ENCODE measurements around the gene OR4X2. TPM values are rescaled to one million over a fixed set of nuclear protein-coding genes. Genes with fewer than 3 reads are reported as not detected.

The OR4X2 gene
- total RNA-seq, 1 experiment from 2014 or later, result not detected

- intact Hi-C loops (cut with micrococcal nuclease), result no loop called here
- H3K9me2 ChIP-seq (replicated peaks; ENCODE audit: low read length), result no peaks in the 10 kb centered on the region
- H3K4me3 ChIP-seq (ENCODE audit: low read length), result no peak overlapping the region
- no peaks in the 10 kb centered on the region for H3K9me3 ChIP-seq (ENCODE audit: low read length)
- ChIA-PET POLR2A (ENCODE audit: unreplicated experiment) (no interaction called here), CTCF (no interaction called here)
- no peaks in the 10 kb centered on the region for H4K20me1 ChIP-seq (ENCODE audit: low read length)
- BruUV-seq (replicated peaks), result no TSS peak
- H3K4me2 ChIP-seq (ENCODE audit: low read length), result no peak overlapping the region
- no peaks in the 10 kb centered on the region for H3K79me2 ChIP-seq (ENCODE audit: low read length)
- ATAC-seq (no peak), DNase-seq (no peak)
- no peak overlapping the region for H3K9ac ChIP-seq (ENCODE audit: low read length)
- H2AFZ ChIP-seq (ENCODE audit: low read length), result no peak overlapping the region
- TF ChIP-seq EZH2phosphoT487 (IDR thresholded peaks at IDR 0.05; ENCODE audit: borderline replicate concordance, low read length), result no peak
- no peak for TF ChIP-seq CTCF (conservative IDR thresholded peaks at IDR 0.05; ENCODE audit: low read depth, low read length)
- no peak for TF ChIP-seq EZH2 (IDR thresholded peaks at IDR 0.05; ENCODE audit: low read length, unreplicated experiment)
- H3K27me3 ChIP-seq (ENCODE audit: low read length), result 0 out of 2 replicates have a peak, but pooled peaks cover under 1% of the 10 kb centered on the region
- no peaks in the 10 kb centered on the region for H3K36me3 ChIP-seq (ENCODE audit: low read depth, low read length)
- no peaks in the 10 kb centered on the region for H3K4me1 ChIP-seq (ENCODE audit: insufficient read depth, low read length)
- no peaks in the 10 kb centered on the region for H3F3A ChIP-seq (ENCODE audit: low read length, unreplicated experiment)
- no peak overlapping the region for H3K27ac ChIP-seq (ENCODE audit: low read length)
Observed at GRCh38 chr11:48261600-48261999, 16.7 kb downstream of the OR4X2 start.

DNA sequence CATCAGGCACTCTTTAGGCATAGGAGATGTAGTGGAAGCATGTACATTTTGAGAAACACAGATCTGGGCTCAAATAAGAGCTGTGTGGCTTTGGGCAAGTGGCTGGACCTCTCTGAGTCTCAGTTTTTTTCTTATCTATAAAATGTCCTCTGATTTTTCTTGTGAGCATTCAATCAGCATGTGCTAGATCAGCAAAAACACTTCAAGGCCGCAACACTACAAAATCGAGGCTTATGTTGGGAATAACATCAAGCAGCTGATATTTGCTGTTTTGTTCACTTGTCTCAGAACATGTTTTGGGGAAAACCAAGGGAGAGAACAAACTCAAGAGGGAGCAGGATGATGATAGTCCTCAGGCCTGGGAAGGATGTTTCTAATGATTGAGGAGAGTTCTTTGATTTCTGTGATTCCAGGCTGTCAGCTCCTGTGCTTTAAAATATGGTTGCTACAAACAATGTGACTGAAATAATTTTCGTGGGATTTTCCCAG lies 18.6 kb downstream of the OR4X2 start, which contains the start of gene OR4X1:
Gene OR4X1, plus strand, starts transcription at position 439 of the 489 bp plus-strand sequence. Its CDS starts 0 bp downstream, at position 439.
- H3F3A ChIP-seq (ENCODE audit: low read length, unreplicated experiment), result no peaks in the 10 kb centered on the region
- intact Hi-C loops (cut with micrococcal nuclease), result no loop called here
- no peak for ATAC-seq
- H3K79me2 ChIP-seq (ENCODE audit: low read length), result no peaks in the 10 kb centered on the region
- no peak within 1 kb of the TSS for H3K4me3 ChIP-seq (ENCODE audit: low read length)
- no peak within 1 kb of the TSS for H3K27ac ChIP-seq (ENCODE audit: low read length)
- no peaks in the 10 kb centered on the region for H3K27me3 ChIP-seq (ENCODE audit: low read length)
- H3K9ac ChIP-seq (ENCODE audit: low read length), result no peak within 1 kb of the TSS
- ChIA-PET CTCF (no interaction called here), POLR2A (ENCODE audit: unreplicated experiment) (no interaction called here)
- no peak within 1 kb of the TSS for H3K4me2 ChIP-seq (ENCODE audit: low read length)
- BruUV-seq (replicated peaks), result no TSS peak
- H2AFZ ChIP-seq (ENCODE audit: low read length), result no peak within 1 kb of the TSS
- H4K20me1 ChIP-seq (ENCODE audit: low read length), result no peaks in the 10 kb centered on the region
- no peaks in the 10 kb centered on the region for H3K9me2 ChIP-seq (replicated peaks; ENCODE audit: low read length)
- no peaks in the 10 kb centered on the region for H3K9me3 ChIP-seq (ENCODE audit: low read length)
- no peak for TF ChIP-seq EZH2 (IDR thresholded peaks at IDR 0.05; ENCODE audit: low read length, unreplicated experiment)
- no peak for TF ChIP-seq CTCF (conservative IDR thresholded peaks at IDR 0.05; ENCODE audit: low read depth, low read length)
- TF ChIP-seq EZH2phosphoT487 (IDR thresholded peaks at IDR 0.05; ENCODE audit: borderline replicate concordance, low read length), result no peak
- DNase-seq, result no peak
- H3K4me1 ChIP-seq (ENCODE audit: insufficient read depth, low read length), result no peaks in the 10 kb centered on the region
- H3K36me3 ChIP-seq (ENCODE audit: low read depth, low read length), result no peaks in the 10 kb centered on the region

DNA sequence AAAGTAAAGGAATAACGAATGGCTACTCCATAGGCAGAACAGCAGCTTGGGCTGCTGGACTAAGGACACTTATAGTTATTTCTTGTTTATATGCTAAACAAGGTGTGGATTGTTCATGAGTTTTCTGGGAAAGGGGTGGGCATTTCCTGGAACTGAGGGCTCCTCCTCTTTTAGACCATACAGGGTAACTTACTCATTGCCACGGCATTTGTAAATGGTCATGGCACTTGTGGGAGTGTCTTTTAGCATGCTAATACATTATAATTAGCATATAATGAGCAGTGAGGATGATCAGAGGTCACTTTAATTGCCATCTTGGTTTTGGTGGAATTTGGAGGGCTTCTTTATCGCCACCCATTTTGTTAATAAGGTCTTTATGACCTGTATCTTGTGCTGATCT lies 25.7 kb downstream of the OR4X2 start:
- no peak overlapping the region for H2AFZ ChIP-seq (ENCODE audit: low read length)
- H3K36me3 ChIP-seq (ENCODE audit: low read depth, low read length), result no peaks in the 10 kb centered on the region
- CTCF ChIA-PET, result no interaction called here
- no peaks in the 10 kb centered on the region for H3K9me2 ChIP-seq (replicated peaks; ENCODE audit: low read length)
- TF ChIP-seq EZH2 (IDR thresholded peaks at IDR 0.05; ENCODE audit: low read length, unreplicated experiment) (no peak), CTCF (conservative IDR thresholded peaks at IDR 0.05; ENCODE audit: low read depth, low read length) (no peak), EZH2phosphoT487 (IDR thresholded peaks at IDR 0.05; ENCODE audit: borderline replicate concordance, low read length) (no peak)
- no peaks in the 10 kb centered on the region for H3K27me3 ChIP-seq (ENCODE audit: low read length)
- DNase-seq (no peak), ATAC-seq (no peak)
- H3K4me1 ChIP-seq (ENCODE audit: insufficient read depth, low read length), result no peaks in the 10 kb centered on the region
- H3K4me3 ChIP-seq (ENCODE audit: low read length), result no peak overlapping the region
- POLR2A ChIA-PET (ENCODE audit: unreplicated experiment), result no interaction called here
- H3K9me3 ChIP-seq (ENCODE audit: low read length), result no peaks in the 10 kb centered on the region
- H3K9ac ChIP-seq (ENCODE audit: low read length), result no peak overlapping the region
- intact Hi-C loops (cut with micrococcal nuclease), result no loop called here
- no TSS peak for BruUV-seq (replicated peaks)
- H4K20me1 ChIP-seq (ENCODE audit: low read length), result no peaks in the 10 kb centered on the region
- H3F3A ChIP-seq (ENCODE audit: low read length, unreplicated experiment), result no peaks in the 10 kb centered on the region
- H3K79me2 ChIP-seq (ENCODE audit: low read length), result no peaks in the 10 kb centered on the region
- no peak overlapping the region for H3K27ac ChIP-seq (ENCODE audit: low read length)
- H3K4me2 ChIP-seq (ENCODE audit: low read length), result no peak overlapping the region
